ENCODE data around the gene DISP3. TPM values are rescaled to one million over a fixed set of nuclear protein-coding genes. Genes with fewer than 3 reads are reported as not detected.
"Not testable (repeated sequence)": the region's sequence is repeated elsewhere in the genome, so short reads cannot be mapped to it uniquely, and the experiment has no call there.

DISP3 gene
- total RNA-seq, 1 donor from 2014 or later, result 0.30 TPM

DNA sequence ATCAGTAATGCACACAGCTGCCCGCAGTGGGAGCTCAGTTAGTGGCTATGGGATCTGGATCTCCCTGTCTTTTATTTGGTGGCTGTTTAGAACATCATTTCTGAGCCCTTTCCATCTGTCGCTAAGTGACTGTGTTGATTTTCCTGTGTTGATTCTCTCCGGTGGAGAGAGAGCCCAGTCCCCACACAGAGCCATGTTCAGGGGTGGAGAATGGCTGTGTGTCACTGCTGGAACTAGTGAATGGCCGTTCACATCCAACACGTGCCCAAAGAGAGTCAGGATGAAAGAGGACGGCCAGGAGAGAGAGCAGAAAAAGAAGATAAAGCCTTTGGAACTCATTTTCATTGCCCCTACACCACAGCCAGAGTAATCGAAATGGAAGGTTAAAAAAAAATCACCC, 99.0 kb downstream of the DISP3 start:
- no peak for DNase-seq

DNA sequence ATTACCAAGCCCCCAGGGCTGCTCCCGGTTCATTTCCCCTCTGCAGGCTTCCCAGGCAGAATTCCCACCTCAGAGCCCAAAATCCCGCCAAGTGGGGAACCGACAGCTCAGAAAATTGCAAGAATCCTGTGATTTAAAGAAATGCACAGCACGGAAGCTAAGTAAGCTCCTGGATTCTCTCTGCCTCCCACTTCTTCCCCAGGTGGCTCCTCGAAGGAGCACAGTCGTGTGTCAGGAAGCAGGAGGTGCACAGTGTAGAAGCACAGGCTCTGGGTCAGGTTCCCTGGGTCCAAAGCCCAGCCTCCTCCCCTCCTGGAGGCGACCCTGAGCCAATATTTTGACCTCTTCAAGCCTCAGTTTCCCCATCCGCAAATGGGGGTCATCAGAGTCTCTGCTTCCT, 100.6 kb downstream of the DISP3 start:
- no peak for DNase-seq

DNA sequence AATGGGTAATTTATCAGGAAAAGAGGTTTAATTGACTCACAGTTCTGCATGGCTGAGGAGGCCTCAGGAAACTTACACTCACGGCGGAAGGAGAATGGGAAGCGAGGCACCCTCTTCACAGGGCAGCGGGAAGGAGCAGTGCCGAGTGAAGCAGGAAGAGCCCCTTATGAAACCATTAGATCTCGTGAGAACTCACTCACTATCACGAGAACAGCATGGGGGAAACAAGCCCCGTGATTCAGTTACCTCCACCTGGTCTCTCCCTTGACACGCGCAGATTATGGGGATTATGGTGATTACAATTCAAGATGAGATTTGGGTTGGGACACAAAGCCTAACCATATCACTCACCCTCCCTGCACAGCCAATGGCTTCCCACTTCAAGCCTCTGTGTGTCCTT, 101.1 kb downstream of the DISP3 start:
- not testable (repeated sequence) for DNase-seq

- DNase-seq, result no peak
These were observed 102.6 kb downstream of the DISP3 start for GRCh38 chr1:11581445-11581991.

DNA sequence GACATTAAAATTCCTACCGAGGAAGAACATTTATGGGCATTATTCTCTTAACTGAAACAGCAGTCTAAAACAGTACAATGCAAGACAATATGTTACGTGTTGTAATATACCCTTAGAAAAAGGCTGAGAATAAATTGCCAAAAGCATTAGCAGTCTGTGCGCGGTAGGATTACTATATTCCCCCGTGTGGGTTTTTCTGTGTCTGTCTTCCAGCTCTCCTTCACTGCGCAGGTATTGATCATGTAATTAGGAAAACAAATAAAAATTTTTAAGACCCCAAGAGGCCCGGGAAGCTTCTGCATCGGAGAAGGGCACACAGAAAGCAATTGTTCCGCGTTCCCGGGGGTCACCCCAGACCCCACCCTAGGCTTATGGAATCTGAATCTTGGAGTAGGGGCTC, 106.4 kb downstream of the DISP3 start:
- no peak for DNase-seq

Other genes with a start within 250 kb of the DISP3 start
- 27.2 TPM for gene MTOR, start 216.6 kb upstream of the DISP3 start, total RNA-seq
- gene UBIAD1, start 206.0 kb upstream of the DISP3 start, total RNA-seq, result 8.7 TPM
- 0.99 TPM for gene FBXO2, start 175.3 kb downstream of the DISP3 start, total RNA-seq
- 9.3 TPM for gene FBXO44, start 175.7 kb downstream of the DISP3 start, total RNA-seq
- 5.1 TPM for gene FBXO6, start 185.0 kb downstream of the DISP3 start, total RNA-seq
- 21.6 TPM for gene MAD2L2, start 202.0 kb downstream of the DISP3 start, total RNA-seq
- 0.59 TPM for gene DRAXIN, start 212.6 kb downstream of the DISP3 start, total RNA-seq

Measured in skin of body (tissue), 2 donors.